GM21515 (cell line): ENCODE data around the gene EXOC3L2.
"Not testable (repeated sequence)": the region's sequence is repeated elsewhere in the genome, so short reads cannot be mapped to it uniquely, and the experiment has no call there.

ENCODE experiments used
- ATAC-seq: cut with Tn5 transposase; IDR thresholded peaks from one replicate; pipeline ENCODE4 v1.9.1; 2021; ENCODE audit not compliant: unreplicated experiment

Gene EXOC3L2

GRCh38 chr19:45256836-45257235 lies 11.6 kb upstream of the EXOC3L2 start:
- no peak for ATAC-seq

GRCh38 chr19:45255611-45256157 lies 10.5 kb upstream of the EXOC3L2 start:
- ATAC-seq, result no peak

- no peak for ATAC-seq
These were observed 8.9 kb upstream of the EXOC3L2 start for GRCh38 chr19:45254044-45254531.

GRCh38 chr19:45253396-45254027 lies 8.3 kb upstream of the EXOC3L2 start:
- no peak for ATAC-seq

GRCh38 chr19:45251452-45252354 lies 6.5 kb upstream of the EXOC3L2 start:
- ATAC-seq, result no peak

GRCh38 chr19:45250832-45251451 lies 5.7 kb upstream of the EXOC3L2 start, which contains the start of gene MARK4:
Gene MARK4 (plus strand): TSS chr19:45251271. CDS start chr19:45251589, 318 bp downstream.
- no peak for ATAC-seq

- no peak for ATAC-seq
These were observed 5.1 kb upstream of the EXOC3L2 start for GRCh38 chr19:45250216-45250831.

GRCh38 chr19:45249261-45250033 lies 4.2 kb upstream of the EXOC3L2 start:
- ATAC-seq, result no peak

- no peak for ATAC-seq
These were observed 1.9 kb upstream of the EXOC3L2 start for GRCh38 chr19:45247136-45247535.

- no peak for ATAC-seq
These were observed 619 bp upstream of the EXOC3L2 start for GRCh38 chr19:45245826-45246225.

GRCh38 chr19:45244133-45244794 lies 943 bp downstream of the EXOC3L2 start:
- ATAC-seq, result no peak

- no peak for ATAC-seq
These were observed 2.0 kb downstream of the EXOC3L2 start for GRCh38 chr19:45243144-45243732.

GRCh38 chr19:45238556-45238955 lies 6.7 kb downstream of the EXOC3L2 start:
- no peak for ATAC-seq

GRCh38 chr19:45235485-45235884 lies 9.7 kb downstream of the EXOC3L2 start:
- no peak for ATAC-seq

- ATAC-seq, result no peak
These were observed 10.9 kb downstream of the EXOC3L2 start for GRCh38 chr19:45234089-45234869.

GRCh38 chr19:45231891-45232290 lies 13.3 kb downstream of the EXOC3L2 start:
- ATAC-seq, result no peak

- not testable (repeated sequence) for ATAC-seq
These were observed 16.2 kb downstream of the EXOC3L2 start for GRCh38 chr19:45229056-45229455.

- no peak for ATAC-seq
These were observed 20.6 kb downstream of the EXOC3L2 start for GRCh38 chr19:45224645-45225044.
